ENCODE results near the gene KLC1.

DNA sequence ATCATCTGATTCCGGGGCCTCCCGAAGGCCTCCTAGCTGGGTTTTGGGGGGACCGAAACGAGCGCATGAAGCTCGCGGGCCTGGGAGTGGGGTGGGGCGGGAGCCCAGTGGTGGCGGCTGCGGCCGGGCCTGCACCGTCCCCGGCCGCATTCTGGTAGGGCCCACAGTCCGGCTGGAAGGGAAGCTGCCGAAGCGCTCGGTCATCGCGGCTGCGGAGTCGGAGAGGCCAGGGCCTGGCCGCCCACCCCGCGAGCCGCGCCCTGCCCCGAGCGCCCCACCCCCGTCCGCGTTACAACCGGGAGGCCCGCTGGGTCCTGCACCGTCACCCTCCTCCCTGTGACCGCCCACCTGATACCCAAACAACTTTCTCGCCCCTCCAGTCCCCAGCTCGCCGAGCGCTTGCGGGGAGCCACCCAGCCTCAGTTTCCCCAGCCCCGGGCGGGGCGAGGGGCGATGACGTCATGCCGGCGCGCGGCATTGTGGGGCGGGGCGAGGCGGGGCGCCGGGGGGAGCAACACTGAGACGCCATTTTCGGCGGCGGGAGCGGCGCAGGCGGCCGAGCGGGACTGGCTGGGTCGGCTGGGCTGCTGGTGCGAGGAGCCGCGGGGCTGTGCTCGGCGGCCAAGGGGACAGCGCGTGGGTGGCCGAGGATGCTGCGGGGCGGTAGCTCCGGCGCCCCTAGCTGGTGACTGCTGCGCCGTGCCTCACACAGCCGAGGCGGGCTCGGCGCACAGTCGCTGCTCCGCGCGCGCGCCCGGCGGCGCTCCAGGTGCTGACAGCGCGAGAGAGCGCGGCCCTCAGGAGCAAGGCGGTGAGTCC is at the start of gene KLC1:
- TF ChIP-seq, protein P1, sequence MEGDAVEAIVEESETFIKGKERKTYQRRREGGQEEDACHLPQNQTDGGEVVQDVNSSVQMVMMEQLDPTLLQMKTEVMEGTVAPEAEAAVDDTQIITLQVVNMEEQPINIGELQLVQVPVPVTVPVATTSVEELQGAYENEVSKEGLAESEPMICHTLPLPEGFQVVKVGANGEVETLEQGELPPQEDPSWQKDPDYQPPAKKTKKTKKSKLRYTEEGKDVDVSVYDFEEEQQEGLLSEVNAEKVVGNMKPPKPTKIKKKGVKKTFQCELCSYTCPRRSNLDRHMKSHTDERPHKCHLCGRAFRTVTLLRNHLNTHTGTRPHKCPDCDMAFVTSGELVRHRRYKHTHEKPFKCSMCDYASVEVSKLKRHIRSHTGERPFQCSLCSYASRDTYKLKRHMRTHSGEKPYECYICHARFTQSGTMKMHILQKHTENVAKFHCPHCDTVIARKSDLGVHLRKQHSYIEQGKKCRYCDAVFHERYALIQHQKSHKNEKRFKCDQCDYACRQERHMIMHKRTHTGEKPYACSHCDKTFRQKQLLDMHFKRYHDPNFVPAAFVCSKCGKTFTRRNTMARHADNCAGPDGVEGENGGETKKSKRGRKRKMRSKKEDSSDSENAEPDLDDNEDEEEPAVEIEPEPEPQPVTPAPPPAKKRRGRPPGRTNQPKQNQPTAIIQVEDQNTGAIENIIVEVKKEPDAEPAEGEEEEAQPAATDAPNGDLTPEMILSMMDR (IDR thresholded peaks at IDR 0.05) = no peak
- peak; percentile 83 for TF ChIP-seq POLR2AphosphoS5 (IDR thresholded peaks at IDR 0.05)
